DND-41 (cell line): ENCODE measurements around the gene MORN1.

Source experiments
- EZH2 ChIP-seq: IDR thresholded peaks from 3 replicates; pipeline ENCODE4 v1.6.1; 2012; ENCODE audit warnings: borderline replicate concordance, low read depth, mild to moderate bottlenecking, moderate library complexity, low read length, inconsistent platforms; ENCODE audit not compliant: severe bottlenecking
- TF ChIP-seq, protein P1 (sequence below): IDR thresholded peaks from 2 replicates; pipeline ENCODE4 v1.5.1; 2012; ENCODE audit warnings: borderline replicate concordance, low read length, moderate library complexity, mild to moderate bottlenecking; ENCODE audit not compliant: poor library complexity, severe bottlenecking; ENCODE audit errors: extremely low read depth

DNA sequence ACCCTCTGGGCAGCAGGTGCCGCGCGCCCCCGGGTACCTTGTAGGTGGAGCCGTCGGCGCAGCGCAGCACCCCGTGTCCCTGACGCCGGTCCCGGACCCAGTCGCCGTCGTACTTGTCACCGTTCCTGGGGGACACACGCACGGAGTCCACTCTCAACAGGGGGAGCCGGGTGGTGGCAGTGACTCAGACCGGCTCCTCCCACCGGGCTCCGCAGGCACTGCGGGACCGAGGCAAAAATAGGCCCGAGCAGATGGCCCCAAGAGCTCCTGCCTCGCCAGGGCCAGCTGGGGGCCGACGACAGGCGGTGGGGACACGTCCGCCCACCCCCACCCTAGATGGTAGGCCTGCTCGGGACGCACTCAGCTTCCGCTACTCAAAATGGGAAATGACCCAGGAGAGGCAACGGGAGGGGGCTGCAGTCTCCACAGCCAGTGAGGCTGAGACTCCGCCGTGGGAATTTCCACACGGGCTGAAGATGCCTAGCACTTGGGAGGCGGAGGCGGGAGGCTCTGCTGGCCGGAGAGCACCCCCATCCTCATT is 6.3 kb downstream of the MORN1 start:
- no peak for TF ChIP-seq EZH2
- TF ChIP-seq, protein P1, sequence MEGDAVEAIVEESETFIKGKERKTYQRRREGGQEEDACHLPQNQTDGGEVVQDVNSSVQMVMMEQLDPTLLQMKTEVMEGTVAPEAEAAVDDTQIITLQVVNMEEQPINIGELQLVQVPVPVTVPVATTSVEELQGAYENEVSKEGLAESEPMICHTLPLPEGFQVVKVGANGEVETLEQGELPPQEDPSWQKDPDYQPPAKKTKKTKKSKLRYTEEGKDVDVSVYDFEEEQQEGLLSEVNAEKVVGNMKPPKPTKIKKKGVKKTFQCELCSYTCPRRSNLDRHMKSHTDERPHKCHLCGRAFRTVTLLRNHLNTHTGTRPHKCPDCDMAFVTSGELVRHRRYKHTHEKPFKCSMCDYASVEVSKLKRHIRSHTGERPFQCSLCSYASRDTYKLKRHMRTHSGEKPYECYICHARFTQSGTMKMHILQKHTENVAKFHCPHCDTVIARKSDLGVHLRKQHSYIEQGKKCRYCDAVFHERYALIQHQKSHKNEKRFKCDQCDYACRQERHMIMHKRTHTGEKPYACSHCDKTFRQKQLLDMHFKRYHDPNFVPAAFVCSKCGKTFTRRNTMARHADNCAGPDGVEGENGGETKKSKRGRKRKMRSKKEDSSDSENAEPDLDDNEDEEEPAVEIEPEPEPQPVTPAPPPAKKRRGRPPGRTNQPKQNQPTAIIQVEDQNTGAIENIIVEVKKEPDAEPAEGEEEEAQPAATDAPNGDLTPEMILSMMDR = no peak
